HEK293 (cell line): ENCODE results near the gene SULT1C3.

ENCODE experiments used
- CTCF ChIP-seq: fragments of 450-650 bp; formaldehyde crosslinking; IDR thresholded peaks from 2 replicates; pipeline ENCODE4 v1.5.1; 2016; ENCODE audit warnings: missing biosample characterization, missing genetic modification characterization
- KLF16 ChIP-seq: fragments of 450-650 bp; formaldehyde crosslinking; IDR thresholded peaks from 2 replicates; pipeline ENCODE4 v1.5.1; 2017; ENCODE audit warnings: missing biosample characterization, missing genetic modification characterization
- SP7 ChIP-seq: fragments of 450-650 bp; formaldehyde crosslinking; IDR thresholded peaks from 2 replicates; pipeline ENCODE4 v1.5.1; 2016; ENCODE audit warnings: missing biosample characterization, missing genetic modification characterization
- TCF7L2 ChIP-seq: IDR thresholded peaks from 2 replicates; pipeline ENCODE4 v1.6.1; 2011; ENCODE audit warnings: low read depth, mild to moderate bottlenecking, inconsistent platforms, low read length, moderate library complexity, borderline replicate concordance
- YY1 ChIP-seq: fragments of 450-650 bp; formaldehyde crosslinking; IDR thresholded peaks from 2 replicates; pipeline ENCODE4 v1.5.1; 2018; ENCODE audit warnings: missing biosample characterization, missing genetic modification characterization
- ZNF311 ChIP-seq: fragments of 450-650 bp; formaldehyde crosslinking; IDR thresholded peaks from 2 replicates; pipeline ENCODE4 v1.5.1; 2017; ENCODE audit warnings: missing biosample characterization, missing genetic modification characterization, borderline replicate concordance
- ZNF335 ChIP-seq: fragments of 450-650 bp; formaldehyde crosslinking; conservative IDR thresholded peaks from 2 replicates; pipeline ENCODE4 v1.5.1; 2016; ENCODE audit warnings: missing biosample characterization, missing genetic modification characterization
- ZNF610 ChIP-seq: fragments of 450-650 bp; formaldehyde crosslinking; IDR thresholded peaks from 2 replicates; pipeline ENCODE4 v1.5.1; 2016; ENCODE audit warnings: missing biosample characterization, missing genetic modification characterization, borderline replicate concordance
- TF ChIP-seq, protein P1 (sequence below): fragments of 450-650 bp; formaldehyde crosslinking; IDR thresholded peaks from 2 replicates; pipeline ENCODE4 v1.5.1; 2016; ENCODE audit warnings: missing biosample characterization, missing genetic modification characterization

GRCh38 chr2:108220942-108221541, 18.7 kb upstream of the SULT1C3 start:
- TF ChIP-seq CTCF (tag by site-specific recombination) = no peak
- TF ChIP-seq ZNF335 (tag by site-specific recombination) = no peak
- no peak for TF ChIP-seq ZNF311
- TF ChIP-seq SP7 (tag by site-specific recombination) = no peak
- no peak for TF ChIP-seq KLF16 (tag by site-specific recombination)
- TF ChIP-seq ZNF610 (tag by site-specific recombination) = no peak
- no peak for TF ChIP-seq TCF7L2
- TF ChIP-seq YY1 (tag by site-specific recombination) = no peak
- TF ChIP-seq, protein P1, sequence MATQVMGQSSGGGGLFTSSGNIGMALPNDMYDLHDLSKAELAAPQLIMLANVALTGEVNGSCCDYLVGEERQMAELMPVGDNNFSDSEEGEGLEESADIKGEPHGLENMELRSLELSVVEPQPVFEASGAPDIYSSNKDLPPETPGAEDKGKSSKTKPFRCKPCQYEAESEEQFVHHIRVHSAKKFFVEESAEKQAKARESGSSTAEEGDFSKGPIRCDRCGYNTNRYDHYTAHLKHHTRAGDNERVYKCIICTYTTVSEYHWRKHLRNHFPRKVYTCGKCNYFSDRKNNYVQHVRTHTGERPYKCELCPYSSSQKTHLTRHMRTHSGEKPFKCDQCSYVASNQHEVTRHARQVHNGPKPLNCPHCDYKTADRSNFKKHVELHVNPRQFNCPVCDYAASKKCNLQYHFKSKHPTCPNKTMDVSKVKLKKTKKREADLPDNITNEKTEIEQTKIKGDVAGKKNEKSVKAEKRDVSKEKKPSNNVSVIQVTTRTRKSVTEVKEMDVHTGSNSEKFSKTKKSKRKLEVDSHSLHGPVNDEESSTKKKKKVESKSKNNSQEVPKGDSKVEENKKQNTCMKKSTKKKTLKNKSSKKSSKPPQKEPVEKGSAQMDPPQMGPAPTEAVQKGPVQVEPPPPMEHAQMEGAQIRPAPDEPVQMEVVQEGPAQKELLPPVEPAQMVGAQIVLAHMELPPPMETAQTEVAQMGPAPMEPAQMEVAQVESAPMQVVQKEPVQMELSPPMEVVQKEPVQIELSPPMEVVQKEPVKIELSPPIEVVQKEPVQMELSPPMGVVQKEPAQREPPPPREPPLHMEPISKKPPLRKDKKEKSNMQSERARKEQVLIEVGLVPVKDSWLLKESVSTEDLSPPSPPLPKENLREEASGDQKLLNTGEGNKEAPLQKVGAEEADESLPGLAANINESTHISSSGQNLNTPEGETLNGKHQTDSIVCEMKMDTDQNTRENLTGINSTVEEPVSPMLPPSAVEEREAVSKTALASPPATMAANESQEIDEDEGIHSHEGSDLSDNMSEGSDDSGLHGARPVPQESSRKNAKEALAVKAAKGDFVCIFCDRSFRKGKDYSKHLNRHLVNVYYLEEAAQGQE = no peak
